HG02970 (cell line): ENCODE measurements around the gene SCUBE1.

Source experiments
- ATAC-seq: cut with Tn5 transposase; IDR thresholded peaks from one replicate; pipeline ENCODE4 v1.9.1; 2021; ENCODE audit warnings: mild to moderate bottlenecking, moderate library complexity, moderate number of reproducible peaks; ENCODE audit not compliant: unreplicated experiment, low FRiP score

The SCUBE1 gene

GRCh38 chr22:43304831-43305590, 38.2 kb downstream of the SCUBE1 start:
- no peak for ATAC-seq

- no peak for ATAC-seq
These were observed 39.4 kb downstream of the SCUBE1 start for GRCh38 chr22:43303751-43304150.

- ATAC-seq = no peak
These were observed 40.0 kb downstream of the SCUBE1 start for GRCh38 chr22:43303166-43303565.

GRCh38 chr22:43302531-43303041, 40.6 kb downstream of the SCUBE1 start:
- ATAC-seq = no peak

GRCh38 chr22:43301866-43302265, 41.3 kb downstream of the SCUBE1 start:
- no peak for ATAC-seq

GRCh38 chr22:43300891-43301676, 42.1 kb downstream of the SCUBE1 start:
- no peak for ATAC-seq

GRCh38 chr22:43299736-43300135, 43.4 kb downstream of the SCUBE1 start:
- no peak for ATAC-seq

GRCh38 chr22:43298062-43298801, 44.9 kb downstream of the SCUBE1 start:
- no peak for ATAC-seq

- no peak for ATAC-seq
These were observed 45.7 kb downstream of the SCUBE1 start for GRCh38 chr22:43297270-43298061.

- no peak for ATAC-seq
These were observed 46.8 kb downstream of the SCUBE1 start for GRCh38 chr22:43296276-43296902.

- ATAC-seq = no peak
These were observed 47.5 kb downstream of the SCUBE1 start for GRCh38 chr22:43295660-43296059.

GRCh38 chr22:43295173-43295572, 48.0 kb downstream of the SCUBE1 start:
- no peak for ATAC-seq

GRCh38 chr22:43293655-43294392, 49.3 kb downstream of the SCUBE1 start:
- ATAC-seq = no peak

- ATAC-seq = no peak
These were observed 49.9 kb downstream of the SCUBE1 start for GRCh38 chr22:43293259-43293654.

- no peak for ATAC-seq
These were observed 50.5 kb downstream of the SCUBE1 start for GRCh38 chr22:43292630-43293018.

- no peak for ATAC-seq
These were observed 51.8 kb downstream of the SCUBE1 start for GRCh38 chr22:43291381-43291780.

GRCh38 chr22:43289976-43290721, 53.0 kb downstream of the SCUBE1 start:
- no peak for ATAC-seq

GRCh38 chr22:43289531-43289963, 53.6 kb downstream of the SCUBE1 start:
- no peak for ATAC-seq
